Measurements from ENCODE around the gene CEP85. TPM values are rescaled to one million over a fixed set of nuclear protein-coding genes. Genes with fewer than 3 reads are reported as not detected.
"Not testable (repeated sequence)": the region's sequence is repeated elsewhere in the genome, so short reads cannot be mapped to it uniquely, and the experiment has no call there.

CEP85 gene
- total RNA-seq, 4 donors from 2014 or later = 8.6 to 73.8 (median 13.6) TPM

- in situ Hi-C loops (cut with MboI; ENCODE audit: low pct_ligation_motif_present in 1 of 4, low pct_unique_long_range_greater_than_20kb in 1 of 4, low sequenced_read_pairs in 3 of 4) = no loop called here
- no peaks in the 10 kb centered on the region for H3K9me3 ChIP-seq
- H3K27me3 ChIP-seq = no peaks in the 10 kb centered on the region
- H3K27ac ChIP-seq = peak within 1 kb of the TSS; percentile 47 to 74 (median 62)
- TF ChIP-seq POLR2A (IDR thresholded peaks at IDR 0.05) (peak; percentile 16), CTCF (IDR thresholded peaks at IDR 0.05) (no peak)
- WGBS, 2 donors (ENCODE audit: low coverage in 1 of 2) = 0 to 1% methylated on average over 9 to 42 of the region's 51 CpGs
- peaks cover 5 to 16% (median 11%) of the 10 kb centered on the region in 4 donors for H3K4me1 ChIP-seq
- no peaks in the 10 kb centered on the region for H3K36me3 ChIP-seq
- H3K4me3 ChIP-seq = peak within 1 kb of the TSS; percentile 57 to 82 (median 62)
- intact Hi-C loops (cut with DNase I; ENCODE audit: low total_unique reads) = no loop called here
- peak; percentile 95 for DNase-seq
Measured at GRCh38 chr1:26306290-26307229, 72.6 kb downstream of the CEP85 start, which contains the start of gene UBXN11. TSS of gene UBXN11 (minus strand) at chr1:26306636. CDS start at chr1:26302883, 3,753 bp downstream.

GRCh38 chr1:26307363-26307781, 73.4 kb downstream of the CEP85 start:
- Histone ChIP-seq H3K4me3 (peak overlapping the region in 1 of 4 donors; percentile 82), H3K36me3 (no peaks in the 10 kb centered on the region), H3K4me1 (peaks cover 5 to 16% (median 11%) of the 10 kb centered on the region in 4 donors), H3K27ac (peak overlapping the region; percentile 47 to 74 (median 62)), H3K27me3 (no peaks in the 10 kb centered on the region), H3K9me3 (no peaks in the 10 kb centered on the region)
- no peak for DNase-seq
- intact Hi-C loops (cut with DNase I; ENCODE audit: low total_unique reads) (no loop called here), in situ Hi-C loops (cut with MboI; ENCODE audit: low pct_ligation_motif_present in 1 of 4, low pct_unique_long_range_greater_than_20kb in 1 of 4, low sequenced_read_pairs in 3 of 4) (no loop called here)
- TF ChIP-seq POLR2AphosphoS5 (IDR thresholded peaks at IDR 0.05) (no peak), POLR2A (IDR thresholded peaks at IDR 0.05) (no peak), CTCF (IDR thresholded peaks at IDR 0.05) (no peak), EP300 (IDR thresholded peaks at IDR 0.05; ENCODE audit: low read depth) (no peak)
- WGBS, 2 donors (ENCODE audit: low coverage in 1 of 2) = 32 to 42% methylated on average over 5 to 6 of the region's 6 CpGs

GRCh38 chr1:26307966-26308899, 74.2 kb downstream of the CEP85 start:
- H3K36me3 ChIP-seq; H3K9me3 ChIP-seq; intact Hi-C loops (cut with DNase I; ENCODE audit: low total_unique reads); H3K4me3 ChIP-seq; DNase-seq; in situ Hi-C loops (cut with MboI; ENCODE audit: low pct_ligation_motif_present in 1 of 4, low pct_unique_long_range_greater_than_20kb in 1 of 4, low sequenced_read_pairs in 3 of 4); H3K27me3 ChIP-seq: not testable (repeated sequence)
- Histone ChIP-seq H3K27ac (peak overlapping the region in 2 of 4 donors; percentile 69 to 74), H3K4me1 (peaks cover 5 to 16% (median 11%) of the 10 kb centered on the region in 4 donors)
- WGBS, 2 donors (ENCODE audit: low coverage in 1 of 2) = 80 to 85% methylated on average over 12 to 21 of the region's 21 CpGs

DNA sequence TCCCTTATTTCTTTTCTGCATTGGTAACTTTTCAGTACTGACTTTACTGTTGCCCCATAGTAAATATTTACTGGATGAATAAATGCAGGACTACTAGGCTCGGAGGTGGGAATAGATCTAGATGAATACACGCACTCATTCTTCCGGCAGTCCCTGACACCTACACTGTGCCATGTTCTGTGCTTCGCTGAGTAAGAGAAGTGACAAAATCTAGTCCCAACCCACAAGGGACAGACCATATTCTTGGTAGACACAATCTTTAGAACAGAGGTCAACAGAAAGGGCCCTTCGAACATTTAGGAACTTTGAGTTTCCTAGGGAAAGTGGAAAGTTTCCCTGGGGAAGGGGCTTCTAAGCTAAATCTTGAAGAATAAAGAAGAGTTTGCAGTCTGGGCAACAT, 80.5 kb downstream of the CEP85 start:
- intact Hi-C loops (cut with DNase I; ENCODE audit: low total_unique reads) (no loop called here), in situ Hi-C loops (cut with MboI; ENCODE audit: low pct_ligation_motif_present in 1 of 4, low pct_unique_long_range_greater_than_20kb in 1 of 4, low sequenced_read_pairs in 3 of 4) (no loop called here)
- peak overlapping the region in 2 of 4 donors; percentile 29 to 50 for H3K27ac ChIP-seq
- H3K36me3 ChIP-seq = no peaks in the 10 kb centered on the region
- H3K4me1 ChIP-seq = peaks cover 0 to 11% (median 0%) of the 10 kb centered on the region in 4 donors
- H3K9me3 ChIP-seq = no peaks in the 10 kb centered on the region
- H3K27me3 ChIP-seq = no peaks in the 10 kb centered on the region
- TF ChIP-seq CTCF (IDR thresholded peaks at IDR 0.05) (no peak), EP300 (IDR thresholded peaks at IDR 0.05; ENCODE audit: low read depth) (no peak), POLR2A (IDR thresholded peaks at IDR 0.05) (no peak), POLR2AphosphoS5 (IDR thresholded peaks at IDR 0.05) (no peak)
- H3K4me3 ChIP-seq = no peak overlapping the region
- WGBS, 2 donors (ENCODE audit: low coverage in 1 of 2) = 76 to 87% methylated on average over 5 of the region's 5 CpGs
- no peak for DNase-seq
